ENCODE results near the gene SUSD4. TPM values are rescaled to one million over a fixed set of nuclear protein-coding genes. Genes with fewer than 3 reads are reported as not detected.
A peak's percentile ranks its signal among the peaks of the same experiment; 100 is the strongest.

Gene SUSD4
- total RNA-seq, 1 experiment from 2014 or later, result 3.5 TPM

DNA sequence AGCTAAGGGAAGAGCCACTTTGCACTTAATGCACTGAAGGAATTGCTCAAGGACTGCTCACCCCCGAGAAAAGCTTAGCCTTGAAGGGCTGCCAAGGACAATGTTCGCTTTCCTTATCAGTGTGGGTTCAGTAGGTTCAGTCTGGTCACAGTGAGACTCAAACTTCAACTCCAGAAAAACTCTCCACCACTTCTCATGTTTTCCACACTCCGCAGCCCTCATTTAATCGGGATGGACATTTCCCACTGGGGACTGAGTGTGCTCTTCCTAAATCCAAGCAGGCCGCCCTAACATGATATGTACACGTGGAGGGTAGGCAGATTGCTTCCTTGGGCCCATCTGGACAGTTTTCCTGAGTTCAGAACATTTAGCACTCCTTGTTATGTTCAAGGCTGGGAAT, 19.5 kb downstream of the SUSD4 start:
- Histone ChIP-seq H2BK5ac (ENCODE audit: insufficient read length, low read length) (no peak overlapping the region), H3K79me2 (ENCODE audit: insufficient read depth, low read length) (no peaks in the 10 kb centered on the region), H3T11ph (ENCODE audit: low read length) (no peak overlapping the region), H4K5ac (ENCODE audit: insufficient read length, low read depth, low read length) (no peak overlapping the region), H3K14ac (ENCODE audit: insufficient read depth, low read length) (no peak overlapping the region), H3K9me3 (ENCODE audit: control insufficient read depth, low read depth, low read length) (no peaks in the 10 kb centered on the region), H3K4me2 (ENCODE audit: insufficient read depth, insufficient read length, low read length) (no peak overlapping the region), H2BK12ac (ENCODE audit: insufficient read length, low read depth, low read length) (no peak overlapping the region), H3K18ac (ENCODE audit: insufficient read length, low read depth, low read length) (no peak overlapping the region), H2BK20ac (ENCODE audit: low read depth, low read length, poor library complexity, severe bottlenecking) (no peak overlapping the region), H3K27me3 (ENCODE audit: insufficient read depth, low read length) (no peaks in the 10 kb centered on the region), H3K56ac (ENCODE audit: insufficient read length, low read depth, low read length) (no peak overlapping the region), H3K23me2 (ENCODE audit: insufficient read length, low read depth, low read length, poor library complexity, severe bottlenecking) (no peaks in the 10 kb centered on the region), H3K4me1 (ENCODE audit: insufficient read depth, low read length) (no peaks in the 10 kb centered on the region), H3K79me1 (ENCODE audit: insufficient read depth, low read depth, low read length, poor library complexity, severe bottlenecking) (no peaks in the 10 kb centered on the region), H4K91ac (ENCODE audit: insufficient read length, low read depth, low read length) (no peak overlapping the region), H2BK120ac (ENCODE audit: low read depth, low read length, poor library complexity, severe bottlenecking) (no peak overlapping the region), H3K23ac (ENCODE audit: insufficient read length, low read depth, low read length) (no peak overlapping the region), H3K4ac (ENCODE audit: low read depth, low read length) (no peak overlapping the region), H4K8ac (replicated peaks; ENCODE audit: insufficient read length, low read depth, low read length) (no peak overlapping the region), H3K27ac (ENCODE audit: insufficient read length, low read depth, low read length) (no peak overlapping the region), H2AFZ (ENCODE audit: low read length) (no peak overlapping the region), H2AK5ac (ENCODE audit: insufficient read length, low read length) (no peak overlapping the region), H4K20me1 (ENCODE audit: control insufficient read depth, insufficient read depth, insufficient read length) (no peaks in the 10 kb centered on the region), H2BK15ac (ENCODE audit: low read depth, low read length) (no peak overlapping the region), H3K9ac (ENCODE audit: extremely low read depth, insufficient read length, low read length) (no peak overlapping the region)
- Mint-ChIP-seq H3K27me3 (ENCODE audit: low read depth) (peaks cover 2% of the 10 kb centered on the region; the same call in 1 of the 2 replicates), H3K9me3 (no peaks in the 10 kb centered on the region), H3K36me3 (ENCODE audit: insufficient read depth in 1 of 3, low read depth in 3 of 3) (no peaks in the 10 kb centered on the region; a peak in 1 of 7 replicates), H3K4me3 (no peak overlapping the region), H3K4me1 (peaks cover 10 to 11% of the 10 kb centered on the region in 2 experiments), H3K27ac (peak overlapping the region in 1 of 3 experiments; percentile 68; a peak in 2 of 7 replicates)
- TF ChIP-seq, protein P1, sequence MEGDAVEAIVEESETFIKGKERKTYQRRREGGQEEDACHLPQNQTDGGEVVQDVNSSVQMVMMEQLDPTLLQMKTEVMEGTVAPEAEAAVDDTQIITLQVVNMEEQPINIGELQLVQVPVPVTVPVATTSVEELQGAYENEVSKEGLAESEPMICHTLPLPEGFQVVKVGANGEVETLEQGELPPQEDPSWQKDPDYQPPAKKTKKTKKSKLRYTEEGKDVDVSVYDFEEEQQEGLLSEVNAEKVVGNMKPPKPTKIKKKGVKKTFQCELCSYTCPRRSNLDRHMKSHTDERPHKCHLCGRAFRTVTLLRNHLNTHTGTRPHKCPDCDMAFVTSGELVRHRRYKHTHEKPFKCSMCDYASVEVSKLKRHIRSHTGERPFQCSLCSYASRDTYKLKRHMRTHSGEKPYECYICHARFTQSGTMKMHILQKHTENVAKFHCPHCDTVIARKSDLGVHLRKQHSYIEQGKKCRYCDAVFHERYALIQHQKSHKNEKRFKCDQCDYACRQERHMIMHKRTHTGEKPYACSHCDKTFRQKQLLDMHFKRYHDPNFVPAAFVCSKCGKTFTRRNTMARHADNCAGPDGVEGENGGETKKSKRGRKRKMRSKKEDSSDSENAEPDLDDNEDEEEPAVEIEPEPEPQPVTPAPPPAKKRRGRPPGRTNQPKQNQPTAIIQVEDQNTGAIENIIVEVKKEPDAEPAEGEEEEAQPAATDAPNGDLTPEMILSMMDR (conservative IDR thresholded peaks at IDR 0.05), result no peak
- DNase-seq, result no peak
- WGBS (ENCODE audit: extremely low coverage, insufficient read length, low lambda C conversion rate), result no CpG with 5 or more reads among the region's 6 CpGs
